DMS114 treated with DMSO at 0.1 percent for 48 hours (cell line): ENCODE results near the gene MT2A.
A peak's percentile ranks its signal among the peaks of the same experiment; 100 is the strongest.
"Not testable (repeated sequence)": the region's sequence is repeated elsewhere in the genome, so short reads cannot be mapped to it uniquely, and the experiment has no call there.

Experiments
- DNase-seq: peaks from one replicate; lab custom pipeline; 2025; ENCODE audit not compliant: unreplicated experiment; lab: John Stamatoyannopoulos, UW

The MT2A gene

GRCh38 chr16:56620339-56620897 lies 12.0 kb downstream of the MT2A start:
- DNase-seq, result no peak

- not testable (repeated sequence) for DNase-seq
These were observed 13.5 kb downstream of the MT2A start for GRCh38 chr16:56621665-56622445.

DNA sequence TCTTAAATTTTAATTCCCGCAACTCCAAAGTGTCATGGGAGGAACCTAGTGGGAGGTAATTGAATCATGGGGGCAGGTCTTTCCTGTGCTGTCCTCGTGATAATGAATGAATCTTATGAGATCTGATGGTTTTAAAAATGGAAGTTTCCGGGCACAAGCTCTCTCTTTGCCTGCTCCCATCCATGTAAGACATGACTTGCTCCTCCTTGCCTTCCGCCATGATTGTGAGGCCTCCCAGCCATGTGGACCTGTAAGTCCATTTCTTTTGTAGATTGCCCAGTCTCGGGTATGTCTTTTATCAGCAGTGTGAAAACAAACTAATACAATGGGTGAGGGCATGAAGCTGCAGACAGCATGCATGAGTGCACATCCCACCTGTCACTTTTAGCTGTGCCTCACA lies 14.8 kb downstream of the MT2A start:
- not testable (repeated sequence) for DNase-seq

DNA sequence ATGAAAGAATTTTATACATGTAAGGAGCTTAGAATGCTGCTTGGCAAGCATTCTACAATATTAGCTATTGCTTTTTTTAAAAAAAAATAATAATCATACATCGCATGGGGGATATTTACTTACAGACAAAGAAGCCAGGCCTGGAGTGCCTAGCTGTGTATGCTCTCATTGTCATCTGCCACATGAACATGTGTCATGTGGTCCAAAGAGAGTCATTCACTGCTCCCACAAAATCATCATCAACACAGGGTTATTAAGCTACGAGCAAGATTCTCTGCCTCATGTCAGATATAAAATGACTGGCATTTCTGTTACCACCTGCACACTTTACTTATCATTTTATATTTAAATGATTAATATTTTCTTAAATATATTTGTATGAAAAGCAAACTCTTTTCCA lies 15.3 kb downstream of the MT2A start:
- DNase-seq, result no peak

DNA sequence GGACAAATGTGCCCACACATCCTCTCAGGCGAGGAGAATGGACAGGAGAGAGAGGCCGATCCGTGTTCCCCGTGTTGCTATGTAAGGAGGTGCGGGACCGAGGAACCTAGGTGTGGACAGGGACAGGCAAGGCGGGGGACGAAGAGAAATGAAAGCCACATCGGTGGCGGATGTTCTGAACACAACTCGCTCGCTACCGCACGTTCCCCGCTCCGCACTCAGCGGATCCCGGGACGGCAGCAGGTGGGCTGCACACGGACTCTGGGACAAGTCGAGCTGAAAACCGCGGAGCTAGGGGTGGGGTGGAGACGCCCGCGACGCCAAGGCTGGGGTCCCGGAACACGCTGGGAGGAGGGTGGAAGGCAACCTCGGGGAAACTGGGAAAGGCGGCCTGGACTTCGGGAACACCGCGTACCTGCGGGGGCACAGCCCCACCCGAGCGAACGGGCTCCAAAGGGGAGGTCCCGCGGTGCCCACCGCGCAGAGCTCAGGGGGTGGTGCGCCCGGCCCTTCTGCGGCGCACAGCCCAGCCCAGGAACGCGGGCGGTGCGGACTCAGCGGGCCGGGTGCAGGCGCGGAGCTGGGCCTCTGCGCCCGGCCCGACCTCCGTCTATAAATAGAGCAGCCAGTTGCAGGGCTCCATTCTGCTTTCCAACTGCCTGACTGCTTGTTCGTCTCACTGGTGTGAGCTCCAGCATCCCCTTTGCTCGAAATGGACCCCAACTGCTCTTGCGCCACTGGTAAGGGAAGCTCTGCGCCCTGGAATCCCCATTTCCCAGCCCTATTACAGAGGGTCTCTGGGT lies 17.0 kb downstream of the MT2A start, which contains the start of gene MT1E:
TSS of gene MT1E (plus strand) at position 642 of the 803 bp plus-strand sequence. CDS start at position 713, 71 bp downstream.
- DNase-seq, result peak; percentile 24

DNA sequence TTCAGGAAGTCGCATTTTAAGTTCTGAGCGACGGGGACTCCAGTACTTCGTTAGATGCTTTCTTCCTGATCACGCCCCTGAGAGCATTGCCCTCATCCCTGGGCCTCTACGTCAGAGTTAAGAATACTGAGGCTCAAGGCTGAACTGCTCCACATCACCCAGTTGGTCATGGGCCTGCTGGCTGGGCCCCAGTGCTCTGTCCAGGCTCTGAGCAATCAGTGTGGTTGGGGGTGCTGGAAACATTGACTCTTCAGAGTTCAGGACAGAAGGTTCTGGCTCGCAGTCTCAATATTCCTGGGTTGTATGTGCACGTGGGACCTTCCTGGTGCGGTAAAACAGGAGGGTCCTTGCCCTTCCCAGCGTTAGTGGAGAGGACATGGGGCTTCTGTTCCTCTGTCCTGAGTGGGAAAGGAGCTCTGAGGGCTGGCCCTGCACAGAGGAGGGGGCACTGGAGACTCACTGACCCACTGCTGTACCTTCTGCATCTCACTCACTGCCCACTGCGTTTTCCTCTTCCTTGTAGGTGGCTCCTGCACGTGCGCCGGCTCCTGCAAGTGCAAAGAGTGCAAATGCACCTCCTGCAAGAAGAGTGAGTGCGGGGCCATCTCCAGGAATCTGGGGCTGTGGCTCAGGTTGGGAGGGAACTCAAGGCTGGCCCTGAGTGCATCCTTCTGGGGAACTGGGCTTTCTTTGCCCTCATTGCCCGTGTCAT lies 17.7 kb downstream of the MT2A start:
- no peak for DNase-seq

- DNase-seq, result no peak
These were observed 18.3 kb downstream of the MT2A start for GRCh38 chr16:56626685-56627084.

GRCh38 chr16:56628486-56629350 lies 20.3 kb downstream of the MT2A start:
- no peak for DNase-seq

GRCh38 chr16:56629531-56629930 lies 21.1 kb downstream of the MT2A start:
- DNase-seq, result no peak

GRCh38 chr16:56630134-56630533 lies 21.8 kb downstream of the MT2A start:
- DNase-seq, result no peak

DNA sequence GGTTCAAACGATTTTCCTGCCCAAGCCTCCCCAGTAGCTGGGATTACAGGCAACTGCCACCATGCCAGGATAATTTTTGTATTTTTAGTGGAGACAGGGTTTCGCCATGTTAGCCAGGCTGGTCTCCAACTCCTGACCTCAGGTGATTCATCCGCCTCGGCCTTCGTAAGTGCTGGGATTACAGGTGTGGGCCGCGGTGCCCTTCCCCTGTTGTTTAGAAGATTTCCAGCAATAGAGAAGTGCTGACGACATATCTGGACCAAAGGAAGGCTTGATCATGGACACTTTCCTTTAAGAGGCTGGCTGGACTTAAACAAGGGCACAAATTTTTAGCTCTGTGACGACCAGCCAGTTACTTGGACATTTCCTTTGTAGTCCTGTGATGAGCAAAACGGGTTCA lies 22.8 kb downstream of the MT2A start:
- DNase-seq, result no peak

DNA sequence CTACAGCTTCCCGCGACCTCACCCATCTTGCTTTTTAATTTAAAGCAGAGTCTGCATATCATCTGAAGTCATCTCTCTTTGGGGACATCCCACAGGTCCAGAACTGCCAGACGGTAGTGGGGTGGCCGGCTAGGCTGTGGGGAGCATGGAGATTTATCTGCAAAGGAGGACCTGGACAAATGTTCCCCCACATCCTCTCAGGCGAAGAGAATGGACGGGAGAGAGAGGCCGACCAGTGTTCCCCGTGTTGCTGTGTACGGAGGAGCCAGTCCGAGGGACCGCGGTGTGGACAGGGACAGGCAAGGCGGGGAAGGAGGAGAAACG lies 23.4 kb downstream of the MT2A start:
- DNase-seq, result no peak

DNA sequence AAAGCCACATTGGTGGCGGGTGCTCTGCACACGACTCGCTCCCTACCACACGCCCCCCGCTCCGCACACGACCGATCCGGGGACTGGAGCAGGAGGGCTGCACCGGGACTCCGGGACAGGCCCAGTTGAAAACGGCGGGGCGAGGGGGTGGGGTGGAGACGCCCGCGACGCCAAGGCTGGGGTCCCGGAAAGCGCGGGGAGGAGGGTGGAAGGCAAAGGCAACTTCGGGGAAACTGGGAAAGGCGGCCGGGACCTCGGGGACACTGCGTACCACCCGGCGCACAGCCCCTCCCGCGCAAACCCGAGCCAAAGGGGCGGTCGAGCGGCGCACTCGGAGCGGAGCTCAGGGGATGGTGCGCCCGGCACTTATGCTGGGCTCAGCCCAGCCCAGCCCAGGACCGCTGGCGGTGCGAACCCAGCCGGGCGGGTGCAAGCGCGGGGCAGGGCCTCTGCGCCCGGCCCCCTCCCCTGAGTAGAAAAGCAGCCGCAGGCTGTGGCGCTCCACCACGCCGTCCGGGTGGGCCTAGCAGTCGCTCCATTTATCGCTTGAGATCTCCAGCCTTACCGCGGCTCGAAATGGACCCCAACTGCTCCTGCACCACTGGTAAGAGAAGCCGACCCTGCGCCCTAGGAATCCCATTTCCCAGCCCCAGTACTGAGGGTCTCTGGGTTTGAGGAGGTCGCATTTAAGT lies 23.9 kb downstream of the MT2A start, which contains the start of gene MT1M:
TSS of gene MT1M (plus strand) at position 504 of the 692 bp plus-strand sequence. CDS start at position 577, 73 bp downstream.
- no peak for DNase-seq

- no peak for DNase-seq
These were observed 24.5 kb downstream of the MT2A start for GRCh38 chr16:56632848-56633365.

DNA sequence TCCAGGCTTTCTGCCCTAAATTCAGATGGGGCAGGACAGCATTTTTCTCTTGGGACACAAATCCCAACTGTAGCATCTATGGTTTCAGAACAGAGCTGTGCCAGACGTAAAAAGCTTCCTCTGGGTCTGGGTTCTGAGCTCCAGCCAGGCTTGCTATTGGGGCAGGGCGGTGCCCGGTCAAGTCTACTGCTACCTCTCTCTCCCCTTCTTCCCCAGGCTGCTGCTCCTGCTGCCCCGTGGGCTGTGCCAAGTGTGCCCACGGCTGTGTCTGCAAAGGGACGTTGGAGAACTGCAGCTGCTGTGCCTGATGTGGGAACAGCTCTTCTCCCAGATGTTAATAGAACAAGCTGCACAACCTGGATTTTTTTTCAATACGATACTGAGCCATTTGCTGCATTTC lies 25.2 kb downstream of the MT2A start:
- no peak for DNase-seq

GRCh38 chr16:56634715-56635440 lies 26.5 kb downstream of the MT2A start:
- no peak for DNase-seq

DNA sequence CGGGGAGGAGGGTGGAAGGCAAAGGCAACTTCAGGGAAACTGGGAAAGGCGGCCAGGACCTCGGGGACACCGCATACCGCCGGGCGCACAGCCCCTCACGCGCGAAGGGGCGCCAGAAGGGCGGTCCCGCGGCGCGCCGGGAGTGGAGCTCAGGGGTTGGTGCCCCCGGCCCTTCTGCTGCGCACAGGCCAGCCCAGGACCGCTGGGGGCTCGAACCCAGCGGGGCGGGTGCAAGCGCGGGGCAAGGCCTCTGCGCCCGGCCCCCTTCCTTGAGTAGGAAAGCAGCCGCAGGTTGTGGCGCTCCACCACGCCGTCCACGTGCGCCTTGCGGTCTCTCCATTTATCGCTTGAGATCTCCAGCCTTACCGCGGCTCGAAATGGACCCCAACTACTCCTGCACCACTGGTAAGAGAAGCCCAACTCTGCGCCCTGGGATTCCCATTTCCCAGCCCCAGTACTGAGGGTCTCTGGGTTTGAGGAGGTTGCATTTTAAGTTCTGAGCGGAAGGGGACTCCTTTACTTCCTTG lies 27.1 kb downstream of the MT2A start:
- no peak for DNase-seq

DNA sequence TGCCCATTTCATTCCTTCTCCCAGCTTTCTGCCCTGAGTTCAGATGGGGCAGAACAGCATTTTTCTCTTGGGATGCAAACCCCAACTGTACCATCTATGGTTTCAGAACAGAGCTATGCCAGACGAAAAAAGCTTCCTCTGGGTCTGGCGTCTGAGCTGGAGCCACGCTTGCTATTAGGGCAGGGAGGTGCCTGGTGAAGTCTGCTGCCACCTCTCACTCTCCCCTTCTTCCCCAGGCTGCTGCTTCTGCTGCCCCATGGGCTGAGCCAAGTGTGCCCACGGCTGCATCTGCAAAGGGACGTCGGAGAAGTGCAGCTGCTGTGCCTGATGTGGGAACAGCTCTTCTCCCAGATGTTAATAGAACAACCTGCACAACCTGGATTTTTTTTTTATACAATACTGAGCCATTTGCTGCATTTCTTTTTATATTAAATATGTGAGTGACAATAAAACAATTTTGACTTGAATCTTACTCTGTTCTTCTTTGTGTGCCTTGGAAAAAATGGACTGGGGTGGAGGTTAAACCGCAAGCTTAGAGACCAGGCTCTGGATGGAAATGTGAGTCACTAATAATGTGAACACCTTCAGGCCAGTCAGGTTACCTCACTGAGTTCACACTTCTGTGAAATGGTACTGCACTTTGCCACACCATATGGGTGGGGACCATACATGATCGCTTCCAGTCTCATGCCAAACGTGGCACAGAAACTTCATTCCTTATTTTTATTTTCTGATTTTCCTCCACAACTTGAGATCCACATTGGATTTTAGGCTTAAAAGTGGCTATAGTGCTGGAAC lies 28.4 kb downstream of the MT2A start:
- no peak for DNase-seq
